ENCODE data around the gene RAX.

RAX gene

GRCh38 chr18:59266886-59267502 lies 6.3 kb downstream of the RAX start:
- Histone ChIP-seq H4K20me1 (ENCODE audit: control insufficient read depth, insufficient read depth, low read depth, low read length) (no peaks in the 10 kb centered on the region), H3K9me3 (ENCODE audit: control insufficient read depth, insufficient read depth, low read length) (no peaks in the 10 kb centered on the region), H3K36me3 (ENCODE audit: control insufficient read depth, low read length) (no peaks in the 10 kb centered on the region), H3K27ac (ENCODE audit: low read depth, low read length) (no peak overlapping the region), H3K79me2 (ENCODE audit: control insufficient read depth, low read length) (no peaks in the 10 kb centered on the region), H3K27me3 (ENCODE audit: control insufficient read depth, low read length) (peaks cover 31% of the 10 kb centered on the region), H3F3A (ENCODE audit: control insufficient read depth, insufficient read depth) (no peaks in the 10 kb centered on the region), H3K4me1 (ENCODE audit: control insufficient read depth, low read length) (no peaks in the 10 kb centered on the region), H3K4me3 (ENCODE audit: low read length) (no peak overlapping the region), H3K4me2 (ENCODE audit: low read length) (no peak overlapping the region), H3K9me2 (replicated peaks; ENCODE audit: control insufficient read depth, low read length) (no peaks in the 10 kb centered on the region)
- TF ChIP-seq CTCF (IDR thresholded peaks at IDR 0.05; ENCODE audit: low read depth, low read length, poor library complexity, severe bottlenecking) (no peak), EZH2phosphoT487 (IDR thresholded peaks at IDR 0.05; ENCODE audit: borderline replicate concordance, low read length) (no peak)

GRCh38 chr18:59266459-59266858 lies 6.8 kb downstream of the RAX start:
- no peak overlapping the region for H3K27ac ChIP-seq (ENCODE audit: low read depth, low read length)
- no peak for TF ChIP-seq CTCF (IDR thresholded peaks at IDR 0.05; ENCODE audit: low read depth, low read length, poor library complexity, severe bottlenecking)
- no peak for TF ChIP-seq EZH2phosphoT487 (IDR thresholded peaks at IDR 0.05; ENCODE audit: borderline replicate concordance, low read length)
- H4K20me1 ChIP-seq (ENCODE audit: control insufficient read depth, insufficient read depth, low read depth, low read length), result no peaks in the 10 kb centered on the region
- peaks cover 27% of the 10 kb centered on the region for H3K27me3 ChIP-seq (ENCODE audit: control insufficient read depth, low read length)
- no peaks in the 10 kb centered on the region for H3F3A ChIP-seq (ENCODE audit: control insufficient read depth, insufficient read depth)
- no peaks in the 10 kb centered on the region for H3K36me3 ChIP-seq (ENCODE audit: control insufficient read depth, low read length)
- H3K4me2 ChIP-seq (ENCODE audit: low read length), result no peak overlapping the region
- H3K9me3 ChIP-seq (ENCODE audit: control insufficient read depth, insufficient read depth, low read length), result no peaks in the 10 kb centered on the region
- no peaks in the 10 kb centered on the region for H3K4me1 ChIP-seq (ENCODE audit: control insufficient read depth, low read length)
- no peak overlapping the region for H3K4me3 ChIP-seq (ENCODE audit: low read length)
- no peaks in the 10 kb centered on the region for H3K9me2 ChIP-seq (replicated peaks; ENCODE audit: control insufficient read depth, low read length)
- no peaks in the 10 kb centered on the region for H3K79me2 ChIP-seq (ENCODE audit: control insufficient read depth, low read length)

GRCh38 chr18:59265974-59266369 lies 7.3 kb downstream of the RAX start:
- H3K27ac ChIP-seq (ENCODE audit: low read depth, low read length), result no peak overlapping the region
- no peaks in the 10 kb centered on the region for H3K9me3 ChIP-seq (ENCODE audit: control insufficient read depth, insufficient read depth, low read length)
- no peak overlapping the region for H3K4me3 ChIP-seq (ENCODE audit: low read length)
- H3F3A ChIP-seq (ENCODE audit: control insufficient read depth, insufficient read depth), result no peaks in the 10 kb centered on the region
- no peaks in the 10 kb centered on the region for H3K4me1 ChIP-seq (ENCODE audit: control insufficient read depth, low read length)
- no peaks in the 10 kb centered on the region for H4K20me1 ChIP-seq (ENCODE audit: control insufficient read depth, insufficient read depth, low read depth, low read length)
- no peaks in the 10 kb centered on the region for H3K79me2 ChIP-seq (ENCODE audit: control insufficient read depth, low read length)
- H3K9me2 ChIP-seq (replicated peaks; ENCODE audit: control insufficient read depth, low read length), result no peaks in the 10 kb centered on the region
- no peaks in the 10 kb centered on the region for H3K36me3 ChIP-seq (ENCODE audit: control insufficient read depth, low read length)
- no peak overlapping the region for H3K4me2 ChIP-seq (ENCODE audit: low read length)
- H3K27me3 ChIP-seq (ENCODE audit: control insufficient read depth, low read length), result peaks cover 22% of the 10 kb centered on the region
- TF ChIP-seq EZH2phosphoT487 (IDR thresholded peaks at IDR 0.05; ENCODE audit: borderline replicate concordance, low read length), result no peak
- TF ChIP-seq CTCF (IDR thresholded peaks at IDR 0.05; ENCODE audit: low read depth, low read length, poor library complexity, severe bottlenecking), result no peak

Data from DOHH2 (cell line).